Measurements from ENCODE around the gene CAMTA1. TPM values are rescaled to one million over a fixed set of nuclear protein-coding genes. Genes with fewer than 3 reads are reported as not detected.

Gene CAMTA1
- total RNA-seq, 1 experiment from 2014 or later = 85.2 TPM

GRCh38 chr1:7680955-7681268 lies 895.7 kb downstream of the CAMTA1 start:
- no peaks in the 10 kb centered on the region for H3K9me3 ChIP-seq (ENCODE audit: low read depth, low read length, poor library complexity, severe bottlenecking)
- H3K27ac ChIP-seq (ENCODE audit: low read depth, low read length, poor library complexity, severe bottlenecking) = peak overlapping the region; percentile 86
- CTCF ChIA-PET = interaction anchor here (0.5 to 1.1 kb wide), 3 partner anchors 13 to 611 kb away, joined by 3 to 4 read pairs (median 3); no protein-coding TSS in a partner anchor
- DNase-seq (ENCODE audit: low spot score) = no peak
- no peaks in the 10 kb centered on the region for H3K27me3 ChIP-seq (replicated peaks; ENCODE audit: insufficient read depth, low read depth, low read length, poor library complexity)
- H3K36me3 ChIP-seq (ENCODE audit: insufficient read depth, low read length, poor library complexity, severe bottlenecking) = no peaks in the 10 kb centered on the region
- peak overlapping the region; percentile 66 for H3K4me3 ChIP-seq (ENCODE audit: low read depth, low read length, poor library complexity, severe bottlenecking)
- H3K4me1 ChIP-seq (ENCODE audit: insufficient read depth, low read length, poor library complexity, severe bottlenecking) = peaks cover 11% of the 10 kb centered on the region
- intact Hi-C loops (cut with micrococcal nuclease; ENCODE audit: unreplicated experiment) = no loop called here
- no peak for TF ChIP-seq CTCF (conservative IDR thresholded peaks at IDR 0.05; ENCODE audit: low read depth, low read length)
- TF ChIP-seq EZH2 (IDR thresholded peaks at IDR 0.05; ENCODE audit: borderline replicate concordance, low read depth, low read length, poor library complexity, severe bottlenecking) = no peak
- no TSS peak for BruUV-seq (replicated peaks)
- POLR2A ChIA-PET (ENCODE audit: low non-redundant PET) = no interaction called here

- intact Hi-C loops (cut with micrococcal nuclease; ENCODE audit: unreplicated experiment) = no loop called here
- no TSS peak for BruUV-seq (replicated peaks)
- DNase-seq (ENCODE audit: low spot score) = no peak
- no peaks in the 10 kb centered on the region for H3K9me3 ChIP-seq (ENCODE audit: low read depth, low read length, poor library complexity, severe bottlenecking)
- ChIA-PET CTCF (interaction anchor here (1.1 kb wide), 1 partner anchor 14 kb away, joined by 3 read pairs; no protein-coding TSS in a partner anchor), POLR2A (ENCODE audit: low non-redundant PET) (no interaction called here)
- H3K4me3 ChIP-seq (ENCODE audit: low read depth, low read length, poor library complexity, severe bottlenecking) = no peak overlapping the region
- no peak overlapping the region for H3K27ac ChIP-seq (ENCODE audit: low read depth, low read length, poor library complexity, severe bottlenecking)
- H3K4me1 ChIP-seq (ENCODE audit: insufficient read depth, low read length, poor library complexity, severe bottlenecking) = peaks cover 11% of the 10 kb centered on the region
- TF ChIP-seq EZH2 (IDR thresholded peaks at IDR 0.05; ENCODE audit: borderline replicate concordance, low read depth, low read length, poor library complexity, severe bottlenecking) = no peak
- TF ChIP-seq CTCF (conservative IDR thresholded peaks at IDR 0.05; ENCODE audit: low read depth, low read length) = no peak
- no peaks in the 10 kb centered on the region for H3K27me3 ChIP-seq (replicated peaks; ENCODE audit: insufficient read depth, low read depth, low read length, poor library complexity)
- H3K36me3 ChIP-seq (ENCODE audit: insufficient read depth, low read length, poor library complexity, severe bottlenecking) = no peaks in the 10 kb centered on the region
These were observed 896.1 kb downstream of the CAMTA1 start for GRCh38 chr1:7681401-7681800.

- H3K4me1 ChIP-seq (ENCODE audit: insufficient read depth, low read length, poor library complexity, severe bottlenecking) = peaks cover 11% of the 10 kb centered on the region
- intact Hi-C loops (cut with micrococcal nuclease; ENCODE audit: unreplicated experiment) = no loop called here
- no peak overlapping the region for H3K27ac ChIP-seq (ENCODE audit: low read depth, low read length, poor library complexity, severe bottlenecking)
- ChIA-PET CTCF (interaction anchor here (0.7 kb wide), 1 partner anchor 17 kb away, joined by 4 read pairs; no protein-coding TSS in a partner anchor), POLR2A (ENCODE audit: low non-redundant PET) (no interaction called here)
- TF ChIP-seq EZH2 (IDR thresholded peaks at IDR 0.05; ENCODE audit: borderline replicate concordance, low read depth, low read length, poor library complexity, severe bottlenecking) (no peak), CTCF (conservative IDR thresholded peaks at IDR 0.05; ENCODE audit: low read depth, low read length) (no peak)
- H3K36me3 ChIP-seq (ENCODE audit: insufficient read depth, low read length, poor library complexity, severe bottlenecking) = no peaks in the 10 kb centered on the region
- BruUV-seq (replicated peaks) = no TSS peak
- DNase-seq (ENCODE audit: low spot score) = no peak
- no peaks in the 10 kb centered on the region for H3K9me3 ChIP-seq (ENCODE audit: low read depth, low read length, poor library complexity, severe bottlenecking)
- H3K4me3 ChIP-seq (ENCODE audit: low read depth, low read length, poor library complexity, severe bottlenecking) = no peak overlapping the region
- no peaks in the 10 kb centered on the region for H3K27me3 ChIP-seq (replicated peaks; ENCODE audit: insufficient read depth, low read depth, low read length, poor library complexity)
These were observed 898.3 kb downstream of the CAMTA1 start for GRCh38 chr1:7683521-7683920.

All from A673 (cell line).